Thoracic aorta (tissue), 2 donors: ENCODE measurements around the gene RPS27. TPM values are rescaled to one million over a fixed set of nuclear protein-coding genes. Genes with fewer than 3 reads are reported as not detected.

Experiments used
- ATAC-seq: fragments of 150-250 bp; one replicate; pipeline ENCODE4 v1.8.0; 2017; ENCODE audit warnings: low read depth; ENCODE audit not compliant: insufficient number of reproducible peaks, low FRiP score
- DNase-seq: peaks from one replicate; pipeline ENCODE4 v3.0.0-alpha.2; 2020; ENCODE audit warnings: low spot score
- H3K27ac ChIP-seq, 2 donors: fragments of 200-600 bp; sonication (generic); 1 replicate in 1 of 2; 2 replicates in 1 of 2; pipeline ENCODE4 v1.5.1; 2016; ENCODE audit warnings: mild to moderate bottlenecking in 2 of 2, moderate library complexity in 2 of 2
- H3K27me3 ChIP-seq: fragments of 200-600 bp; sonication (generic); replicated peaks from 2 replicates; pipeline ENCODE4 v1.6.0; 2016; ENCODE audit warnings: mild to moderate bottlenecking; ENCODE audit not compliant: insufficient read depth
- H3K36me3 ChIP-seq: fragments of 200-600 bp; sonication (generic); one replicate; pipeline ENCODE4 v1.5.1; 2016
- H3K4me1 ChIP-seq, 2 donors: fragments of 200-600 bp; sonication (generic); 1 replicate in 1 of 2; 2 replicates in 1 of 2; pipeline versions ENCODE4 v1.5.1 to v1.6.0; 2016; ENCODE audit warnings: low read depth in 2 of 2, mild to moderate bottlenecking in 1 of 2; ENCODE audit not compliant: control insufficient read depth in 1 of 2
- H3K4me3 ChIP-seq: fragments of 200-600 bp; sonication (generic); 2 replicates; pipeline ENCODE4 v1.5.1; 2016; ENCODE audit warnings: mild to moderate bottlenecking
- H3K9me3 ChIP-seq: fragments of 200-600 bp; sonication (generic); 2 replicates; pipeline ENCODE4 v1.5.1; 2016
- CTCF ChIP-seq: fragments of 200-600 bp; sonication (generic); IDR thresholded peaks from one replicate; pipeline ENCODE4 v1.5.1; 2019; ENCODE audit warnings: antibody characterized with exemption
- total RNA-seq, 2 donors: library from RNA; depleted of rRNA; stranded (reverse); fragments of >200 nt; gene quantifications; one replicate each; pipeline versions ENCODE4 v1.1.0 to v1.2.3, GENCODE V29; 2016

The RPS27 gene
- total RNA-seq = 1,000 to 10,000 TPM; 1,129 to 1,416 TPM

- Histone ChIP-seq H3K36me3 (peaks cover 23% of the 10 kb centered on the region), H3K27me3 (no peaks in the 10 kb centered on the region), H3K4me3 (peak within 1 kb of the TSS; percentile 95), H3K4me1 (peaks cover 16 to 28% of the 10 kb centered on the region in 2 donors), H3K27ac (peak within 1 kb of the TSS; percentile 94 to 98), H3K9me3 (no peaks in the 10 kb centered on the region)
- no peak for TF ChIP-seq CTCF
- peak; percentile 83 for ATAC-seq
- peak; percentile 91 for DNase-seq
Observed at GRCh38 chr1:153990468-153991150, at the start of gene RPS27. RPS27 (plus strand) TSS chr1:153990762; CDS start chr1:153990797, 35 bp downstream.

GRCh38 chr1:153941826-153942725, 48.5 kb upstream of the RPS27 start:
- H3K27ac ChIP-seq = no peak overlapping the region
- no peaks in the 10 kb centered on the region for H3K9me3 ChIP-seq
- H3K4me1 ChIP-seq = peaks cover 14 to 22% of the 10 kb centered on the region in 2 donors
- H3K27me3 ChIP-seq = no peaks in the 10 kb centered on the region
- H3K4me3 ChIP-seq = no peak overlapping the region
- DNase-seq (no peak), ATAC-seq (no peak)
- TF ChIP-seq CTCF = no peak
- peaks cover 32% of the 10 kb centered on the region for H3K36me3 ChIP-seq

GRCh38 chr1:153942766-153943549, 47.6 kb upstream of the RPS27 start:
- no peak overlapping the region for H3K4me3 ChIP-seq
- peaks cover 14 to 24% of the 10 kb centered on the region in 2 donors for H3K4me1 ChIP-seq
- peaks cover 28% of the 10 kb centered on the region for H3K36me3 ChIP-seq
- no peak for ATAC-seq
- no peak overlapping the region for H3K27ac ChIP-seq
- TF ChIP-seq CTCF = no peak
- H3K9me3 ChIP-seq = no peaks in the 10 kb centered on the region
- H3K27me3 ChIP-seq = no peaks in the 10 kb centered on the region
- no peak for DNase-seq

- H3K4me3 ChIP-seq = peak overlapping the region; percentile 94
- no peaks in the 10 kb centered on the region for H3K9me3 ChIP-seq
- DNase-seq (no peak), ATAC-seq (no peak)
- H3K27ac ChIP-seq = peak overlapping the region; percentile 93 to 95
- no peak for TF ChIP-seq CTCF
- H3K36me3 ChIP-seq = peaks cover 41% of the 10 kb centered on the region
- no peaks in the 10 kb centered on the region for H3K27me3 ChIP-seq
- H3K4me1 ChIP-seq = peaks cover 14 to 24% of the 10 kb centered on the region in 2 donors
Observed at GRCh38 chr1:153944005-153944826, 46.3 kb upstream of the RPS27 start.
